Gastrocnemius medialis (tissue), 4 donors: ENCODE measurements around the gene TRMT44. TPM values are rescaled to one million over a fixed set of nuclear protein-coding genes. Genes with fewer than 3 reads are reported as not detected.

Source experiments
- ATAC-seq, 2 donors: fragments of 150-250 bp; one replicate each; pipeline ENCODE4 v1.9.1; 2016
- DNase-seq, 2 donors: peaks; one replicate each; pipeline ENCODE4 v3.0.0-alpha.2; 2019
- H3K27ac ChIP-seq, 4 donors: fragments of 200-600 bp; sonication (generic); 1 replicate in 1 of 4; 2 replicates in 3 of 4; pipeline ENCODE4 v1.5.1; 2016 to 2018; ENCODE audit warnings: mild to moderate bottlenecking in 2 of 4, moderate library complexity in 1 of 4
- H3K27me3 ChIP-seq, 3 donors: fragments of 200-600 bp; sonication (generic) in 2 of 3; 1 replicate in 1 of 3; 2 replicates in 2 of 3; pipeline versions ENCODE4 v1.5.1 to v1.6.0; 2016 to 2019; ENCODE audit warnings: mild to moderate bottlenecking in 1 of 3, moderate library complexity in 1 of 3
- H3K36me3 ChIP-seq, 2 donors: fragments of 200-600 bp; sonication (generic) in 1 of 2; one replicate each; pipeline ENCODE4 v1.5.1; 2017 to 2018
- H3K4me1 ChIP-seq, 2 donors: fragments of 200-600 bp; sonication (generic) in 1 of 2; one replicate each; pipeline ENCODE4 v1.5.1; 2016 to 2017; ENCODE audit warnings: mild to moderate bottlenecking in 2 of 2
- H3K4me3 ChIP-seq, 4 donors: fragments of 200-600 bp; sonication (generic) in 3 of 4; 1 replicate in 1 of 4; 2 replicates in 3 of 4; pipeline ENCODE4 v1.5.1; 2016 to 2019; ENCODE audit warnings: mild to moderate bottlenecking in 2 of 4
- H3K9me3 ChIP-seq, 3 donors: fragments of 200-600 bp; sonication (generic) in 2 of 3; 1 replicate in 1 of 3; 2 replicates in 2 of 3; pipeline ENCODE4 v1.5.1; 2016 to 2019
- CTCF ChIP-seq, 5 experiments: fragments of 450-650 bp in 3 of 5; fragments of 200-600 bp in 2 of 5; sonication (generic) in 2 of 5; IDR thresholded peaks in 4 of 5; conservative IDR thresholded peaks in 1 of 5; 1 replicate in 4 of 5; 2 replicates in 1 of 5; pipeline ENCODE4 v1.5.1; 2016 to 2019; ENCODE audit warnings: antibody characterized with exemption in 5 of 5, mild to moderate bottlenecking in 3 of 5, moderate library complexity in 3 of 5
- POLR2A ChIP-seq, 2 donors: fragments of 450-650 bp; IDR thresholded peaks; one replicate each; pipeline ENCODE4 v1.6.1; 2017; ENCODE audit warnings: antibody characterized with exemption in 2 of 2, mild to moderate bottlenecking in 2 of 2, moderate library complexity in 2 of 2
- in situ Hi-C, 4 donors: fragments of 200-750 bp; cut with MboI; loops; one replicate each; pipeline versions ENCODE4 v1.15.0 to v1.8.0; 2017; ENCODE audit warnings: low sequenced_read_pairs in 4 of 4
- intact Hi-C: fragments of 100-400 bp; cut with DNase I; formaldehyde crosslinking; loops from one replicate; pipeline ENCODE4 v1.15.1; 2023; ENCODE audit warnings: low total_unique reads
- total RNA-seq, 4 donors: library from RNA; depleted of rRNA; stranded (reverse); fragments of >200 nt; gene quantifications; one replicate each; pipeline versions ENCODE4 v1.1.0 to v1.2.3, GENCODE V29; 2016

TRMT44 gene
- total RNA-seq, 4 donors from 2014 or later: 7.5 to 16.4 (median 10.2) TPM

GRCh38 chr4:8494218-8494617, 53.6 kb downstream of the TRMT44 start:
- no peaks in the 10 kb centered on the region for H3K4me1 ChIP-seq
- intact Hi-C loops (no loop called here), in situ Hi-C loops (no loop called here)
- no peak for DNase-seq
- TF ChIP-seq POLR2A (IDR thresholded peaks at IDR 0.05): no peak
- no peak for TF ChIP-seq CTCF (IDR thresholded peaks at IDR 0.05 in 4 of 5, conservative IDR thresholded peaks at IDR 0.05 in 1 of 5)
- H3K4me3 ChIP-seq: no peak overlapping the region
- no peaks in the 10 kb centered on the region for H3K36me3 ChIP-seq
- H3K27ac ChIP-seq: no peak overlapping the region
- H3K9me3 ChIP-seq: no peaks in the 10 kb centered on the region
- no peak for ATAC-seq
- H3K27me3 ChIP-seq: no peaks in the 10 kb centered on the region

DNA sequence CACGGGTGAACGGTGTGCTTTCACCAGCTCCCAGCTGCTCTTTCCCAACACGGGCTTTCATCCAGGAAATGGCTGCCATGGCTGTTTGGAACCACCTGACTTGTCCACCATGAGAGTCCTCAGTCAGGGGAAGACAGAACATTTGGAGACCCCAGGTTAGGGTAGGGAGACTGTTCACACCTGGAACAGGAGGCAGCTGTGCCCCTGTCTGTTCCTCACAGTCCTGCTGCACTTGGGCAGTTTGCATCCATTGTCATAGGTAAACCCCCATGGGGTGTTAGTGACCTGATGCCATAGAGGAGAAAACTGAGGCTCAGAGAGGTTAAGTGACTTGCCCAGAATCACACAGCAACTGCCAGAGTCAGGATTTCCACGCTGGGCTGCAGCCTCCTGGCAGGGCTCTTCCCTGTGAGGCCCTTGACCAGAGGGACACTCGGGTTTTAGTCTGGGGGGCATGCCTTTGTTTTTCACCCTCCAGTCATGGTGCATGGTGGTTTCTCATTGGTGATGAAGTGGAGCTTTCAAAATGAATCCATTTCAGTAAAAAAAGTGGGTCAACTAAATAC, 54.5 kb downstream of the TRMT44 start:
- Histone ChIP-seq H3K27me3 (no peaks in the 10 kb centered on the region), H3K4me3 (no peak overlapping the region), H3K27ac (no peak overlapping the region), H3K9me3 (no peaks in the 10 kb centered on the region), H3K4me1 (no peaks in the 10 kb centered on the region), H3K36me3 (no peaks in the 10 kb centered on the region)
- DNase-seq (no peak), ATAC-seq (no peak)
- in situ Hi-C loops (no loop called here), intact Hi-C loops (no loop called here)
- TF ChIP-seq POLR2A (IDR thresholded peaks at IDR 0.05) (no peak), CTCF (IDR thresholded peaks at IDR 0.05 in 4 of 5, conservative IDR thresholded peaks at IDR 0.05 in 1 of 5) (no peak)

- no peak for ATAC-seq
Observed at GRCh38 chr4:8495803-8496202, 55.2 kb downstream of the TRMT44 start.

DNA sequence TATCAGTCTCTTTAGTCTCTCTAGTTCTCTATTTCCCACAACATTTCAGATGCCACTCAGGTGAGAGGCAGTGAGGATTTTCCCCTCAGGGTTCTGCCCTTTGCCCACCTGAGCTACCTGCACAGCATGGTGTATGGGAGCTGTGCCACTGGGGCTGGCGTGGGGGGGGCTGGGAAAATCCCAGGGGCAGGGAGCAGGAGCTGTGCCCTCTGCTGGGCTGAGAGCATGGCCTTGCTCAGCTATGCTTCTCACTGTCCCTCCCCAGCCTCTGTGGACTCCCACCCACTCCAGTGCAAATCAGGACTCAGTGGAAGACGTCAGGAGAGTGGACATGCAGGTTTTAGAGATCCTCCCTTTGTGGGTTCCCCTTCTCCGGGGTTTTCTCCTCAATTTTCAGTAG, 57.2 kb downstream of the TRMT44 start:
- DNase-seq (no peak), ATAC-seq (no peak)
- H3K27ac ChIP-seq: no peak overlapping the region
- H3K27me3 ChIP-seq: no peaks in the 10 kb centered on the region
- TF ChIP-seq POLR2A (IDR thresholded peaks at IDR 0.05): no peak
- TF ChIP-seq CTCF (IDR thresholded peaks at IDR 0.05 in 4 of 5, conservative IDR thresholded peaks at IDR 0.05 in 1 of 5): no peak
- no peak overlapping the region for H3K4me3 ChIP-seq
- intact Hi-C loops: no loop called here
- no peaks in the 10 kb centered on the region for H3K36me3 ChIP-seq
- no peaks in the 10 kb centered on the region for H3K4me1 ChIP-seq
- in situ Hi-C loops: no loop called here
- no peaks in the 10 kb centered on the region for H3K9me3 ChIP-seq

More at GRCh38 chr4:8495803-8496202, 55.2 kb downstream of the TRMT44 start:
- intact Hi-C loops: no loop called here
- Histone ChIP-seq H3K4me1 (no peaks in the 10 kb centered on the region), H3K4me3 (no peak overlapping the region), H3K36me3 (no peaks in the 10 kb centered on the region), H3K27ac (no peak overlapping the region), H3K9me3 (no peaks in the 10 kb centered on the region), H3K27me3 (no peaks in the 10 kb centered on the region)
- in situ Hi-C loops: no loop called here
- no peak for DNase-seq
- TF ChIP-seq CTCF (IDR thresholded peaks at IDR 0.05 in 4 of 5, conservative IDR thresholded peaks at IDR 0.05 in 1 of 5): no peak
- no peak for TF ChIP-seq POLR2A (IDR thresholded peaks at IDR 0.05)

DNA sequence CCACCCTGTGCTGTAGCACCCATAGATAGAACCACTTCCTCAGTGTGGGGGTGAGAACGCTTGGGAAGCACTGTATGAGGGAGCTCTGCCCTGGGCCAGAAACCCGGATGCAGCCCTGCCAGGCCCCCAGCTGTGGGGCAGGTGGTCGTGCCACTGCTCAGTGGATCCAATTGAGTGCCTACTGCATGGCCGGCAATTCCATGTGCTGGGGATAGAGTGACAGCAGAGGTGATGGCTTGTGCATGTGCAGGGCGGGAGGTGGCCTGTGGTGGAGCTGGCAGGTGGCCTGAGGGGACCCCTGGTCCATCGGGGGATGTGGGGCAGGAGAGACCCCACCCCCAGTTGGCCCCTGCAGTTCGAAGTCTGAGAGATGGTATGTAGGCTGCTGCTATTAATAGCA, 60.4 kb downstream of the TRMT44 start:
- ATAC-seq (no peak), DNase-seq (no peak)
- intact Hi-C loops (no loop called here), in situ Hi-C loops (no loop called here)
- Histone ChIP-seq H3K9me3 (no peaks in the 10 kb centered on the region), H3K36me3 (no peaks in the 10 kb centered on the region), H3K27me3 (no peaks in the 10 kb centered on the region), H3K4me3 (no peak overlapping the region), H3K27ac (no peak overlapping the region), H3K4me1 (no peaks in the 10 kb centered on the region)
- TF ChIP-seq CTCF (IDR thresholded peaks at IDR 0.05 in 4 of 5, conservative IDR thresholded peaks at IDR 0.05 in 1 of 5): no peak
- TF ChIP-seq POLR2A (IDR thresholded peaks at IDR 0.05): no peak
